HCT116 (cell line): ENCODE measurements around the gene WDR13. TPM values are rescaled to one million over a fixed set of nuclear protein-coding genes. Genes with fewer than 3 reads are reported as not detected.
A peak's percentile ranks its signal among the peaks of the same experiment; 100 is the strongest.

Source experiments
- ATAC-seq: fragments of 200-7000 bp; cut with Tn5 transposase; 2 replicates; pipeline ENCODE4 v1.9.1; 2020; ENCODE audit warnings: mild to moderate bottlenecking, moderate library complexity
- BruUV-seq: library from RNA; stranded (reverse); fragments of 400-500 nt; replicated peaks from 2 replicates; lab custom pipeline; 2021; lab: Mats Ljungman, UMichigan
- CTCF ChIA-PET: fragments of 300-600 bp; sonication (Branson Sonifier 250); formaldehyde crosslinking; loops from one replicate; lab custom pipeline; 2021; ENCODE audit warnings: antibody characterized with exemption; lab: Charles Lee
- POLR2A ChIA-PET: fragments of 300-600, 350-600 bp; sonication (Branson Sonifier 250); formaldehyde crosslinking; loops from one replicate; lab custom pipeline; 2021; ENCODE audit warnings: antibody characterized with exemption; lab: Charles Lee
- RAD21 ChIA-PET, 2 experiments: fragments of 300-600 bp; sonication (Branson Sonifier 250); formaldehyde crosslinking; loops; one replicate each; lab custom pipeline; 2023; ENCODE audit warnings: low total read pairs in 2 of 2; ENCODE audit not compliant: uncharacterized antibody in 2 of 2, unreplicated experiment in 2 of 2, low non-redundant PET in 1 of 2; lab: Charles Lee
- DNase-seq: peaks from one replicate; pipeline ENCODE4 v3.0.0-alpha.2; 2010; ENCODE audit warnings: low read depth, low spot score
- H2AFZ ChIP-seq: fragments of 200-600 bp; shearing (Covaris generic), sonication (generic); 2 replicates; pipeline ENCODE4 v1.6.1; 2017; ENCODE audit warnings: low read depth, mixed run types, mixed read lengths, antibody characterized with exemption, low read length; ENCODE audit not compliant: poor library complexity, severe bottlenecking
- H3K27ac ChIP-seq: 2 replicates; pipeline ENCODE4 v1.5.1; 2012; ENCODE audit warnings: low read depth, low read length
- H3K27me3 ChIP-seq: fragments of 200-600 bp; sonication (generic); 2 replicates; pipeline ENCODE4 v1.6.1; 2016; ENCODE audit warnings: mixed run types, low read length, mixed read lengths; ENCODE audit not compliant: insufficient read depth
- H3K36me3 ChIP-seq, 2 experiments: fragments of 200-500 bp in 1 of 2; fragments of 200-600 bp in 1 of 2; sonication (Bioruptor generic) in 1 of 2; sonication (generic) in 1 of 2; 2 replicates each; pipeline versions ENCODE4 v1.5.1 to v1.6.1; 2014 to 2016; ENCODE audit warnings: low read length in 2 of 2, inconsistent platforms in 1 of 2, mixed read lengths in 1 of 2, mixed run types in 1 of 2; ENCODE audit not compliant: insufficient read depth in 2 of 2, control insufficient read depth in 1 of 2
- H3K4me1 ChIP-seq, 2 experiments: fragments of 200-600 bp in 1 of 2; sonication (generic) in 1 of 2; 2 replicates each; pipeline versions ENCODE4 v1.5.1 to v1.6.1; 2012 to 2017; ENCODE audit warnings: low read length in 2 of 2, inconsistent platforms in 1 of 2, mild to moderate bottlenecking in 1 of 2, mixed read lengths in 1 of 2, mixed run types in 1 of 2, moderate library complexity in 1 of 2; ENCODE audit not compliant: insufficient read depth in 2 of 2, control insufficient read depth in 1 of 2
- H3K4me2 ChIP-seq: fragments of 200-600 bp; sonication (generic); 2 replicates; pipeline ENCODE4 v1.6.1; 2017; ENCODE audit warnings: mixed run types, low read length, mixed read lengths
- H3K4me3 ChIP-seq, 2 experiments: fragments of 200-600 bp in 1 of 2; sonication (generic) in 1 of 2; replicated peaks in 1 of 2; 2 replicates each; pipeline ENCODE4 v1.5.1; 2011 to 2016; ENCODE audit warnings: low read length in 2 of 2, control low read depth in 1 of 2, low read depth in 1 of 2, mild to moderate bottlenecking in 1 of 2, mixed read lengths in 1 of 2, mixed run types in 1 of 2
- H3K79me2 ChIP-seq: fragments of 200-600 bp; sonication (generic); 2 replicates; pipeline ENCODE4 v1.6.1; 2017; ENCODE audit warnings: mild to moderate bottlenecking, mixed run types, low read length, moderate library complexity, mixed read lengths; ENCODE audit not compliant: insufficient read depth
- H3K9ac ChIP-seq: fragments of 200-600 bp; sonication (generic); 2 replicates; pipeline ENCODE4 v1.6.1; 2016; ENCODE audit warnings: low read length, mixed read lengths
- H3K9me2 ChIP-seq: fragments of 200-600 bp; sonication (generic), shearing (Covaris generic); 2 replicates; pipeline ENCODE4 v1.6.1; 2017; ENCODE audit warnings: mixed run types, mild to moderate bottlenecking, moderate library complexity; ENCODE audit not compliant: insufficient read depth
- H3K9me3 ChIP-seq, 2 experiments: fragments of 200-500 bp in 1 of 2; fragments of 200-600 bp in 1 of 2; sonication (Bioruptor generic) in 1 of 2; sonication (generic) in 1 of 2; 2 replicates each; pipeline ENCODE4 v1.6.1; 2014 to 2017; ENCODE audit warnings: low read length in 2 of 2, mixed read lengths in 2 of 2, inconsistent platforms in 1 of 2, low read depth in 1 of 2, mild to moderate bottlenecking in 1 of 2, mixed run types in 1 of 2, moderate library complexity in 1 of 2; ENCODE audit not compliant: control insufficient read depth in 1 of 2, insufficient read depth in 1 of 2
- H4K20me1 ChIP-seq: fragments of 200-600 bp; sonication (generic), shearing (Covaris generic); 2 replicates; pipeline ENCODE4 v1.6.1; 2017; ENCODE audit warnings: mixed run types, mild to moderate bottlenecking, moderate library complexity; ENCODE audit not compliant: insufficient read depth
- CBX3 ChIP-seq: IDR thresholded peaks from 2 replicates; pipeline ENCODE4 v1.6.1; 2012; ENCODE audit warnings: low read depth
- ELF1 ChIP-seq: IDR thresholded peaks from 2 replicates; pipeline ENCODE4 v1.6.1; 2012; ENCODE audit warnings: low read depth, borderline replicate concordance
- POLR2AphosphoS5 ChIP-seq: IDR thresholded peaks from 2 replicates; pipeline ENCODE4 v1.6.1; 2011; ENCODE audit warnings: mild to moderate bottlenecking, low read depth, low read length, moderate library complexity
- SIN3A ChIP-seq: IDR thresholded peaks from 2 replicates; pipeline ENCODE4 v1.6.1; 2012; ENCODE audit warnings: low read depth
- SP1 ChIP-seq: IDR thresholded peaks from 2 replicates; pipeline ENCODE4 v1.6.1; 2012; ENCODE audit warnings: low read depth
- ZFX ChIP-seq: fragments of 450-650 bp; IDR thresholded peaks from 2 replicates; pipeline ENCODE4 v1.6.1; 2017
- intact Hi-C: fragments of 100-400 bp; cut with micrococcal nuclease; formaldehyde crosslinking; loops from 2 replicates; pipeline ENCODE4 v1.10.0; 2022
- total RNA-seq: library from RNA; stranded (reverse); gene quantifications from one replicate; pipeline ENCODE4 v1.2.1, GENCODE V29; 2021; ENCODE audit not compliant: unreplicated experiment
- TF ChIP-seq, protein P1 (sequence below): IDR thresholded peaks from 2 replicates; pipeline ENCODE4 v1.6.1; 2012
- TF ChIP-seq, protein P2 (sequence below): IDR thresholded peaks from 2 replicates; pipeline ENCODE4 v1.6.1; 2011; ENCODE audit warnings: mild to moderate bottlenecking, low read length, moderate library complexity; ENCODE audit not compliant: insufficient replicate concordance; ENCODE audit errors: extremely low read depth
- TF ChIP-seq, protein P3 (sequence below): IDR thresholded peaks from 2 replicates; pipeline ENCODE4 v1.6.1; 2012; ENCODE audit warnings: low read depth

The WDR13 gene
- total RNA-seq, 1 experiment from 2014 or later: 54.0 TPM

DNA sequence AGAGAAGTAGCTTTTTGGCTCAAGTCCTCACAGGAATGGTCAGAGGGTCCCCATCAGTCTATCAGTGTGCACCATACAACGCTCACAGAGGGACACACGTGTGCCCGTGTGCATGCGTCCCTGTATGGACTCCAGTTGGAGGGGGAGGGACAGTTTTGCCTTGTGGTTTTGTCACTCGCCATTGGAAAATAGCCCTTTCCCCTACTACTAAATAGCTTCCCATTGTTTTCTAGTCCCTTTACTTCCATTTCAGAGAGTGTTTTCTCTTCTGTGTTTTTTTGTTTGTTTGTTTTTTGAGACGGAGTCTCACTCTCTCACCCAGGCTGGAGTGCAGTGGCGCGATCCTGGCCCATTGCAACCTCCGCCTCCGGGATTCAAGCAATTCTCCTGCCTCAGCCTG lies 34.9 kb downstream of the WDR13 start:
- no peak overlapping the region for H2AFZ ChIP-seq
- no peaks in the 10 kb centered on the region for H3K27me3 ChIP-seq
- no peaks in the 10 kb centered on the region for H3K79me2 ChIP-seq
- no peaks in the 10 kb centered on the region for H3K9me2 ChIP-seq
- BruUV-seq: no TSS peak
- H3K36me3 ChIP-seq: no peaks in the 10 kb centered on the region
- no peaks in the 10 kb centered on the region for H3K9me3 ChIP-seq
- H4K20me1 ChIP-seq: no peaks in the 10 kb centered on the region
- peaks cover 6 to 12% of the 10 kb centered on the region in 2 experiments; a peak in 3 of 4 replicates for H3K4me1 ChIP-seq
- no peak overlapping the region for H3K4me3 ChIP-seq
- intact Hi-C loops: no loop called here
- peak overlapping the region; percentile 67 for H3K4me2 ChIP-seq
- ChIA-PET RAD21 (no interaction called here), CTCF (interaction anchor here (1.6 kb wide), 1 partner anchor 1252 kb away, joined by 4 read pairs; no protein-coding TSS in a partner anchor), POLR2A (no interaction called here)
- DNase-seq (no peak), ATAC-seq (no peak; the same call in 1 of the 2 replicates)
- H3K27ac ChIP-seq: no peak overlapping the region; the same call in 1 of the 2 replicates
- no peak overlapping the region for H3K9ac ChIP-seq
- TF ChIP-seq SP1 (no peak), ZFX (no peak), ELF1 (no peak), POLR2AphosphoS5 (no peak), CBX3 (no peak), SIN3A (no peak)
- TF ChIP-seq, protein P1, sequence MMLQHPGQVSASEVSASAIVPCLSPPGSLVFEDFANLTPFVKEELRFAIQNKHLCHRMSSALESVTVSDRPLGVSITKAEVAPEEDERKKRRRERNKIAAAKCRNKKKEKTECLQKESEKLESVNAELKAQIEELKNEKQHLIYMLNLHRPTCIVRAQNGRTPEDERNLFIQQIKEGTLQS: no peak
- TF ChIP-seq, protein P2, sequence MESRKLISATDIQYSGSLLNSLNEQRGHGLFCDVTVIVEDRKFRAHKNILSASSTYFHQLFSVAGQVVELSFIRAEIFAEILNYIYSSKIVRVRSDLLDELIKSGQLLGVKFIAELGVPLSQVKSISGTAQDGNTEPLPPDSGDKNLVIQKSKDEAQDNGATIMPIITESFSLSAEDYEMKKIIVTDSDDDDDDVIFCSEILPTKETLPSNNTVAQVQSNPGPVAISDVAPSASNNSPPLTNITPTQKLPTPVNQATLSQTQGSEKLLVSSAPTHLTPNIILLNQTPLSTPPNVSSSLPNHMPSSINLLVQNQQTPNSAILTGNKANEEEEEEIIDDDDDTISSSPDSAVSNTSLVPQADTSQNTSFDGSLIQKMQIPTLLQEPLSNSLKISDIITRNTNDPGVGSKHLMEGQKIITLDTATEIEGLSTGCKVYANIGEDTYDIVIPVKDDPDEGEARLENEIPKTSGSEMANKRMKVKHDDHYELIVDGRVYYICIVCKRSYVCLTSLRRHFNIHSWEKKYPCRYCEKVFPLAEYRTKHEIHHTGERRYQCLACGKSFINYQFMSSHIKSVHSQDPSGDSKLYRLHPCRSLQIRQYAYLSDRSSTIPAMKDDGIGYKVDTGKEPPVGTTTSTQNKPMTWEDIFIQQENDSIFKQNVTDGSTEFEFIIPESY: no peak
- TF ChIP-seq, protein P3, sequence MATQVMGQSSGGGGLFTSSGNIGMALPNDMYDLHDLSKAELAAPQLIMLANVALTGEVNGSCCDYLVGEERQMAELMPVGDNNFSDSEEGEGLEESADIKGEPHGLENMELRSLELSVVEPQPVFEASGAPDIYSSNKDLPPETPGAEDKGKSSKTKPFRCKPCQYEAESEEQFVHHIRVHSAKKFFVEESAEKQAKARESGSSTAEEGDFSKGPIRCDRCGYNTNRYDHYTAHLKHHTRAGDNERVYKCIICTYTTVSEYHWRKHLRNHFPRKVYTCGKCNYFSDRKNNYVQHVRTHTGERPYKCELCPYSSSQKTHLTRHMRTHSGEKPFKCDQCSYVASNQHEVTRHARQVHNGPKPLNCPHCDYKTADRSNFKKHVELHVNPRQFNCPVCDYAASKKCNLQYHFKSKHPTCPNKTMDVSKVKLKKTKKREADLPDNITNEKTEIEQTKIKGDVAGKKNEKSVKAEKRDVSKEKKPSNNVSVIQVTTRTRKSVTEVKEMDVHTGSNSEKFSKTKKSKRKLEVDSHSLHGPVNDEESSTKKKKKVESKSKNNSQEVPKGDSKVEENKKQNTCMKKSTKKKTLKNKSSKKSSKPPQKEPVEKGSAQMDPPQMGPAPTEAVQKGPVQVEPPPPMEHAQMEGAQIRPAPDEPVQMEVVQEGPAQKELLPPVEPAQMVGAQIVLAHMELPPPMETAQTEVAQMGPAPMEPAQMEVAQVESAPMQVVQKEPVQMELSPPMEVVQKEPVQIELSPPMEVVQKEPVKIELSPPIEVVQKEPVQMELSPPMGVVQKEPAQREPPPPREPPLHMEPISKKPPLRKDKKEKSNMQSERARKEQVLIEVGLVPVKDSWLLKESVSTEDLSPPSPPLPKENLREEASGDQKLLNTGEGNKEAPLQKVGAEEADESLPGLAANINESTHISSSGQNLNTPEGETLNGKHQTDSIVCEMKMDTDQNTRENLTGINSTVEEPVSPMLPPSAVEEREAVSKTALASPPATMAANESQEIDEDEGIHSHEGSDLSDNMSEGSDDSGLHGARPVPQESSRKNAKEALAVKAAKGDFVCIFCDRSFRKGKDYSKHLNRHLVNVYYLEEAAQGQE: no peak
